Pancreas (tissue), 10 donors: ENCODE measurements around the gene EMC8. TPM values are rescaled to one million over a fixed set of nuclear protein-coding genes. Genes with fewer than 3 reads are reported as not detected.

Experiments
- ATAC-seq, 4 donors: fragments of 200-7000 bp; cut with Tn5 transposase; one replicate each; pipeline versions ENCODE4 v1.8.0 to v1.9.1; 2020; ENCODE audit warnings: mild to moderate bottlenecking in 4 of 4, moderate library complexity in 4 of 4
- DNase-seq, 6 donors: peaks; one replicate each; pipeline ENCODE4 v3.0.0-alpha.2; 2020
- FAIRE-seq: peaks from 2 replicates; lab custom pipeline; 2012; peaks lifted over from hg19 to GRCh38; lab: Jason Lieb, UNC
- H3K27ac ChIP-seq, 4 donors: fragments of 200-600 bp; sonication (generic); 1 replicate in 3 of 4; 2 replicates in 1 of 4; pipeline versions ENCODE4 v1.5.0 to v1.8.0; 2020
- H3K27me3 ChIP-seq, 4 donors: fragments of 200-600 bp; one replicate each; pipeline ENCODE4 v1.8.0; 2021
- H3K36me3 ChIP-seq, 3 donors: fragments of 200-600 bp; sonication (generic) in 1 of 3; one replicate each; pipeline versions ENCODE4 v1.5.0 to v1.8.0; 2020 to 2021
- H3K4me1 ChIP-seq, 3 donors: fragments of 200-600 bp; one replicate each; pipeline ENCODE4 v1.8.0; 2021
- H3K4me3 ChIP-seq, 4 donors: fragments of 200-600 bp; sonication (generic) in 2 of 4; one replicate each; pipeline versions ENCODE4 v1.5.0 to v1.8.0; 2020 to 2021
- H3K9me3 ChIP-seq, 4 donors: fragments of 200-600 bp; one replicate each; pipeline ENCODE4 v1.8.0; 2021
- WGBS, 2 donors: extraction: QIAGEN DNeasy Blood & Tissue Kit; methylation state at CpG; one replicate each; pipeline ENCODE4 v1.1.7; 2013; 5-methylcytosine and 5-hydroxymethylcytosine counted together
- intact Hi-C, 3 donors: fragments of 100-400 bp; cut with DNase I; formaldehyde crosslinking; loops; one replicate each; pipeline versions ENCODE4 v1.11.1 to v1.14.2; 2022
- polyA plus RNA-seq, 2 donors: library from polyadenylated mRNA; stranded (reverse); fragments of 200-250 nt; gene quantifications; one replicate each; pipeline ENCODE4 v1.2.3, GENCODE V29; 2013
- total RNA-seq, 6 donors: library from RNA; stranded (reverse); fragmentation: NEBNext Ultra II Directional in 4 of 6; extraction: Animal tissue kit (Norgen Biotek cat#: 25700) in 4 of 6; gene quantifications; one replicate each; pipeline versions ENCODE4 v1.2.1 to v1.2.4, GENCODE V29; 2021 to 2023
- TF ChIP-seq, protein P1 (sequence below), 4 donors: fragments of 200-600 bp; sonication (generic) in 3 of 4; IDR thresholded peaks; one replicate each; pipeline versions ENCODE4 v1.5.0 to v1.8.0; 2021; ENCODE audit warnings: antibody characterized with exemption in 4 of 4
- donor health status: healthy with polysubstance abuse.
- donor health status: DM: no; HTN: no; CAD: no; lungs with moderate emphysema.
- donor health status: DM: no; HTN: no; CAD: no.
- donor health status: control.
- donor health status: control.
- donor health status: Bipolar disorder and iron deficiency.
- donor health status: DM: yes; HTN: yes; CAD: no.
- donor health status: DM: no; HTN: no; CAD: no.
- donor health status: DM: no; HTN: no; CAD: no.
- donor health status: DM: yes; HTN: yes; CAD: no.

EMC8 gene
- total and polyA plus RNA-seq, 8 donors: 6.8 to 14.2 (median 9.8) TPM

DNA sequence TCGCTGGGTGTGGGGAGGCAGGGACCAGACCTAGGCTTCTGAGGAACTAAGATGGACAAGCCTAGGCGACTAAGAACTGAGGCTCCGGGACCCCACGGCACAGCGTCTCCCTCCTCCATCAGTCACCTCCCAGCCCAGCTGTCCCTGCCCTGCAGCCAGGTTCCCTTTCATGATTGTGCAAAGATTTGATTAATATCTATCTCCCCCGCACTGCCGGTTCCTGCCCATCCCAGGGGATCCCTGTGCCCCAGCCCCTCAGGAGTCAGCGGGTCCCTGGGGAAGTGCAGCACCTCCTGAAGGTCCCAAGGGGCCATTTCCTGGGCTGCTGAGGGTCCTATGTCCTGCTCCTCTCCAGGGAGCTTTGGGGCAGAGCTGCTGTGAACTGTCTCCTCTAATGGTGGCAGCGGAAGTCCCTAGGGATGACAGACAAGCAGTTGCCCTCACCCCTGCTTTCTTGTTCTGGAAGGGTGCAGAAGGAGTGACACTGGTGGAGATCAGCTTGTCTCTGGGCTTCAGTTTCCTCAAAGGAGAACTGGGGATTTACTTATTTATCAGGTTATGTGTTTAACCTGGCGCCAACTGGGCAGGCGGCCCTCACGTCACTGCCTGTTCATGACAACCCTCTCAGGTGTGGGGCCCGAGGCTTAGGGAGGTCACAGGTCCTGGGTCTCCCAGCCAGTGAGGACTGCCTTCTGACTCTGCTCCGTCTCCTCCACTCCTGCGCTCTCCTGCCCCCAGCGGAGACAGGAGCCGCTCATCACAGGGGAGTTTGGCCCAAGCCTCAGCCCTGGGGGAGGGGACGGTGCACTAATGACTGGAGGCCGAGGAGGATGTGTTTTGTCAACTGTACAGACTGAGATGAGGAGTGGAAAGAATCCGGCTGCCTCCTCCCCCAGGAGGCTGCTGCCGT is 46.6 kb downstream of the EMC8 start:
- intact Hi-C loops: no loop called here
- H3K9me3 ChIP-seq: no peaks in the 10 kb centered on the region
- H3K27me3 ChIP-seq: no peaks in the 10 kb centered on the region
- peak; percentile 64 to 74 (median 68) for ATAC-seq
- no peaks in the 10 kb centered on the region for H3K36me3 ChIP-seq
- no peak overlapping the region for H3K4me3 ChIP-seq
- peak overlapping the region; percentile 23 to 75 (median 72) for H3K27ac ChIP-seq
- DNase-seq: peak; percentile 67 to 89 (median 76)
- H3K4me1 ChIP-seq: peaks cover 28 to 44% (median 37%) of the 10 kb centered on the region in 3 donors
- WGBS, 2 donors: 17 to 24% methylated on average over 21 of the region's 21 CpGs
- FAIRE-seq: no peak
- TF ChIP-seq, protein P1, sequence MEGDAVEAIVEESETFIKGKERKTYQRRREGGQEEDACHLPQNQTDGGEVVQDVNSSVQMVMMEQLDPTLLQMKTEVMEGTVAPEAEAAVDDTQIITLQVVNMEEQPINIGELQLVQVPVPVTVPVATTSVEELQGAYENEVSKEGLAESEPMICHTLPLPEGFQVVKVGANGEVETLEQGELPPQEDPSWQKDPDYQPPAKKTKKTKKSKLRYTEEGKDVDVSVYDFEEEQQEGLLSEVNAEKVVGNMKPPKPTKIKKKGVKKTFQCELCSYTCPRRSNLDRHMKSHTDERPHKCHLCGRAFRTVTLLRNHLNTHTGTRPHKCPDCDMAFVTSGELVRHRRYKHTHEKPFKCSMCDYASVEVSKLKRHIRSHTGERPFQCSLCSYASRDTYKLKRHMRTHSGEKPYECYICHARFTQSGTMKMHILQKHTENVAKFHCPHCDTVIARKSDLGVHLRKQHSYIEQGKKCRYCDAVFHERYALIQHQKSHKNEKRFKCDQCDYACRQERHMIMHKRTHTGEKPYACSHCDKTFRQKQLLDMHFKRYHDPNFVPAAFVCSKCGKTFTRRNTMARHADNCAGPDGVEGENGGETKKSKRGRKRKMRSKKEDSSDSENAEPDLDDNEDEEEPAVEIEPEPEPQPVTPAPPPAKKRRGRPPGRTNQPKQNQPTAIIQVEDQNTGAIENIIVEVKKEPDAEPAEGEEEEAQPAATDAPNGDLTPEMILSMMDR (IDR thresholded peaks at IDR 0.05): no peak

DNA sequence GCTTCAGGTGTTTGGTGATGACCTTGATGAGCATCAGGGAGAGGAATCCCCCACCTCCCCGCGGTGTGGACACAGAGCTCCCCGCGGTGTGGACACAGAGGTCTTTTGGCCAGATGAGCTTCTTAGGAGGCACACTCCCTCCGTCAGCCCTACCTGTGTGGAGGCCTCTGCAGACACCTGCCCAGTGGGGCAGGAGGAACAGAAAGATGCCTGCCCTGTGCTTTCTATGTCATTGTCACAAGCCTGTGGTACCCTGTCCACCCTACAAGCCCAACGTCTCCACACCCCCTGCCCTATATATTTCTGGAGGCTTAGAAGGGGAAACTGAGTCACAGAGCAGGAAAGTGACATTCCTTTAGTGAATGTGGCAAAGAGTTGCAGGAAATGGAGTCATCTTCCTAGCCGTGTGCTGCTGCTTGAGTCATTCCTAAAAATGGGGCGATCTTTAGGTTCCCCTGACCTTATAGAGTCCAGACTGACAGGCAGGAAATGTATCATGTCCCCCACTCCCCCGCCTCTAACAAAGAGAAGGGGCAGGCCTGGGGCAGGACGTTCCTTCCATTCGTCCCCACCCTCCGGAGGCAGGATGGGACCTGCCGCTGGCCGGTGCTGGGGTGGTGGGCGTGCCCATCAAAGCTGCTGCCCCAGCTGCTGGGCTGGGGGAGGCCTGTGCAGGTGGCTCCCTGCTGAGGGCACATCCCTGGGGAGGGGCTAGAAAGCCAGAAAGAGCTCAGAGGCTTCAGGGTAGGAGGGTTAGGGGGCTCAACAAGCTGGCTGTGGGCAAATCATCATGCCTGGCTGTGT is 47.4 kb downstream of the EMC8 start:
- peak in 1 of 6 donors; percentile 49 for DNase-seq
- H3K4me3 ChIP-seq: no peak overlapping the region
- H3K27me3 ChIP-seq: no peaks in the 10 kb centered on the region
- no peak overlapping the region for H3K27ac ChIP-seq
- TF ChIP-seq, protein P1 (IDR thresholded peaks at IDR 0.05): no peak
- ATAC-seq: no peak
- peaks cover 28 to 38% (median 35%) of the 10 kb centered on the region in 3 donors for H3K4me1 ChIP-seq
- intact Hi-C loops: no loop called here
- 54% methylated on average over 15 of the region's 15 CpGs for WGBS, 2 donors
- FAIRE-seq: no peak
- no peaks in the 10 kb centered on the region for H3K36me3 ChIP-seq
- H3K9me3 ChIP-seq: no peaks in the 10 kb centered on the region

DNA sequence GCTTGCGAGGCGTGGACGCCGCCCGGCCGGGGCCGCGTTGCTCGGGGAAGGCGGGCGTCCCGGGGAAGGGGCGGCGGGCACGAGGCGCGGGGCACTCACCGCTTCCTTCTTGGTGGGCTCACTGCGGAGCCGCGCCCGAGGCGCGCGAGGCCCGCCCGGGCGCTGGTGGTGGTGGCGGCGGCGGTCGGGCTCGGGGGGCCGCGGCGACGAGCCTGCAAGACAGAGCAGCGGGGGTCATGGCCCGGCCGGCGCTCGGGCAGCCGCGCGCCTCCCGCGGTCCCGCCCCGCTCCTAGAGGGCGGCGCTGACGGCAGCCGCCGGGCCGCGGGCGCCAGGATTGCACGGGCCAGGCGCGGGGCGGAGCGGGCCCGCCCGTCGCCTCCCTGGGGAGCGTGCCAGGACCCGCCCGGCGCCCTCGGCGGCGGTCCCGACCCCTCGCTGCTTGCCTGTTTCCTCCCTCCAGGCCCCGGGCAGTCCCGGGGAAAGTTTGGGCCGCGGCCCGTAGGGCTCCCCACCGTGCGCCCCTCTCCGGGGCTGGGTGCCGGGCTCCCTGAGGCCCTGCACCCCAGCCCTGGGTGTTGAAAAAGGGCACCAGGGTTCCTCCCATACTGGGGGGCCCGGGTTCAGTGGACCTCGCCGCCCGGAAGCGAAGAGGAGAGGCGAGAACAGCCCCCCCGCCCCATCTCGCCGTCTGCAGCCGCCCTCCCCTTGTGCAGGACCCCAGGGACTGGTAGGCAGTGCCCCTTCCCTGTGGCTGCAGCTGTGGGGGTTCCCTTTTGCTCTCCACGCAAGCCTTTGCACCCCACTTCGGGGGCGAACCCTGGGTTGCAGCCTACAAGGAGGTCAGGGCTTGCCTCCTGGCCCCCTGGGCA is 48.3 kb downstream of the EMC8 start, which contains the start of gene C16orf74:
TSS of gene C16orf74 (minus strand) at position 270 of the 871 bp plus-strand sequence. CDS start 15,879 bp downstream, outside the sequence.
- ATAC-seq (peak; percentile 39 to 70 (median 52)), FAIRE-seq (no peak), DNase-seq (peak in 4 of 6 donors; percentile 39 to 83 (median 52))
- H3K27ac ChIP-seq: no peak within 1 kb of the TSS
- intact Hi-C loops: no loop called here
- TF ChIP-seq, protein P1 (IDR thresholded peaks at IDR 0.05): no peak
- 10% methylated on average over 40 to 96 of the region's 96 CpGs for WGBS, 2 donors
- peak within 1 kb of the TSS; percentile 18 to 56 (median 41) for H3K4me3 ChIP-seq
- H3K4me1 ChIP-seq: peaks cover 28 to 38% (median 35%) of the 10 kb centered on the region in 3 donors
- no peaks in the 10 kb centered on the region for H3K36me3 ChIP-seq
- H3K27me3 ChIP-seq: no peaks in the 10 kb centered on the region
- H3K9me3 ChIP-seq: no peaks in the 10 kb centered on the region

DNA sequence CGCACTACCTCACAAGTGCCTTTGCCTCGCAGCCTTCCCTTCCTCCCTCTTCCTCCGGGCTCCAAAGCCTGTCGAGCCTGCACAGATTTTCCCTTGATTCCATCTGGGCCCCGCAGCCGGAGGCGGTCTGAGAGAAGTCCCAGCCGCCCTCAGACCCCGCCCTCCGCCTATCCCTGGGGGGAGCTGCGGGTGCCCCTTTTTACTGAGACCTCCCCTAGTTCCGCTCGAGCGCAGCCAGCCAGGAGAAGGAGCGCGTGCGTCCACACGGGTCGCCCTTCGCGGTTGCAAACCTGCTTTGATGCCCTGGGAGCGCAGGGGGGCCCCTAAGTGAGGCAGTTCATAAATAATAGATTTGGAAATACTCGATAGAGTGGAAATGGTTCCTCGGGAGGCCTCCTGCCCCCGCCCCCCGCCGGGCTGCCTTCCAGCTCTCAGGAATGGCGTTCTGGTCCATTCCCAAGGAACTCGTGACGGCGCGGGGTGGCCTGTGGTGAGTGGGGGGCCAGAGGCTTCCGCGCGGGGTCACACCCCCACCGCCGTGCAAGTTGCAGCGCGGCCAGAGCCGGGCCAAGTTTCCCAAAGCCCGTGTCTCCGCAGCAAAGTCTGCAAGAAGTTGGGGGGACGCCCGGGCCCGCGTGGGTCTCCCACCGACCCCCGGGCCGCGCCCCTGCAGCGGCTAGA is 49.1 kb downstream of the EMC8 start:
- Histone ChIP-seq H3K4me3 (peak overlapping the region; percentile 18 to 56 (median 41)), H3K27ac (no peak overlapping the region), H3K27me3 (no peaks in the 10 kb centered on the region), H3K9me3 (no peaks in the 10 kb centered on the region), H3K4me1 (peaks cover 28 to 38% (median 35%) of the 10 kb centered on the region in 3 donors), H3K36me3 (no peaks in the 10 kb centered on the region)
- ATAC-seq (no peak), FAIRE-seq (no peak), DNase-seq (peak in 4 of 6 donors; percentile 34 to 70 (median 50))
- TF ChIP-seq, protein P1 (IDR thresholded peaks at IDR 0.05): no peak
- WGBS, 2 donors: 2 to 8% methylated on average over 47 to 51 of the region's 51 CpGs
- intact Hi-C loops: no loop called here
